Lower leg skin (tissue), 4 donors: ENCODE measurements around the gene RALGAPB. TPM values are rescaled to one million over a fixed set of nuclear protein-coding genes. Genes with fewer than 3 reads are reported as not detected.
"Not testable (repeated sequence)": the region's sequence is repeated elsewhere in the genome, so short reads cannot be mapped to it uniquely, and the experiment has no call there.

Source experiments
- DNase-seq, 2 donors: peaks; one replicate each; pipeline ENCODE4 v3.0.0-alpha.2; 2019; ENCODE audit warnings: low spot score in 2 of 2
- H3K4me3 ChIP-seq: fragments of 200-600 bp; sonication (generic); 2 replicates; pipeline ENCODE4 v1.5.1; 2017; ENCODE audit warnings: mild to moderate bottlenecking, low read depth; ENCODE audit not compliant: poor library complexity, severe bottlenecking
- CTCF ChIP-seq, 3 donors: fragments of 450-650 bp; IDR thresholded peaks; one replicate each; pipeline ENCODE4 v1.5.1; 2016; ENCODE audit warnings: antibody characterized with exemption in 3 of 3, mild to moderate bottlenecking in 3 of 3, moderate library complexity in 2 of 3
- POLR2A ChIP-seq, 2 donors: fragments of 450-650 bp; IDR thresholded peaks; one replicate each; pipeline ENCODE4 v1.6.1; 2016 to 2017; ENCODE audit warnings: antibody characterized with exemption in 2 of 2, mild to moderate bottlenecking in 1 of 2, moderate library complexity in 1 of 2
- WGBS, 2 donors: methylation state at CpG; one replicate each; pipeline ENCODE4 v1.1.5; 2018; 5-methylcytosine and 5-hydroxymethylcytosine counted together
- intact Hi-C: fragments of 100-400 bp; cut with DNase I; formaldehyde crosslinking; loops from one replicate; pipeline ENCODE4 v1.15.0; 2023; ENCODE audit warnings: low total_unique reads
- total RNA-seq, 4 donors: library from RNA; depleted of rRNA; stranded (reverse); fragments of >200 nt; gene quantifications; one replicate each; pipeline ENCODE4 v1.1.0, GENCODE V29; 2016

Gene RALGAPB
- total RNA-seq, 4 donors from 2014 or later, result 35.3 to 51.0 (median 41.5) TPM

GRCh38 chr20:38590676-38591473 lies 118.2 kb downstream of the RALGAPB start:
- WGBS, 2 donors, result 68 to 69% methylated on average over 17 to 18 of the region's 18 CpGs
- intact Hi-C loops, result no loop called here
- DNase-seq, result no peak
- H3K4me3 ChIP-seq, result no peak overlapping the region
- no peak for TF ChIP-seq POLR2A (IDR thresholded peaks at IDR 0.05)
- TF ChIP-seq CTCF (IDR thresholded peaks at IDR 0.05), result no peak

GRCh38 chr20:38591474-38592410 lies 119.1 kb downstream of the RALGAPB start:
- intact Hi-C loops, result no loop called here
- TF ChIP-seq CTCF (IDR thresholded peaks at IDR 0.05), result no peak
- TF ChIP-seq POLR2A (IDR thresholded peaks at IDR 0.05), result no peak
- WGBS, 2 donors, result 86 to 87% methylated on average over 21 of the region's 21 CpGs
- no peak for DNase-seq
- H3K4me3 ChIP-seq, result no peak overlapping the region

- DNase-seq, H3K4me3 ChIP-seq, intact Hi-C loops: not testable (repeated sequence)
- 66 to 82% methylated on average over 3 of the region's 3 CpGs for WGBS, 2 donors
Measured at GRCh38 chr20:38592411-38592790, 119.8 kb downstream of the RALGAPB start.

GRCh38 chr20:38594281-38594680 lies 121.6 kb downstream of the RALGAPB start:
- WGBS, 2 donors, result 81 to 89% methylated on average over 12 of the region's 12 CpGs
- intact Hi-C loops, H3K4me3 ChIP-seq, DNase-seq: not testable (repeated sequence)

- peak in 1 of 2 donors; percentile 72 for DNase-seq
- H3K4me3 ChIP-seq, intact Hi-C loops: not testable (repeated sequence)
- 79 to 85% methylated on average over 11 to 15 of the region's 15 CpGs for WGBS, 2 donors
Measured at GRCh38 chr20:38595886-38596285, 123.2 kb downstream of the RALGAPB start.

GRCh38 chr20:38599410-38599882 lies 126.8 kb downstream of the RALGAPB start:
- TF ChIP-seq POLR2A (IDR thresholded peaks at IDR 0.05) (no peak), CTCF (IDR thresholded peaks at IDR 0.05) (no peak)
- intact Hi-C loops, result no loop called here
- 51 to 53% methylated on average over 9 of the region's 9 CpGs for WGBS, 2 donors
- no peak overlapping the region for H3K4me3 ChIP-seq
- no peak for DNase-seq

GRCh38 chr20:38600057-38600456 lies 127.4 kb downstream of the RALGAPB start:
- no peak overlapping the region for H3K4me3 ChIP-seq
- 100% methylated on average over 1 of the region's 1 CpG for WGBS, 2 donors
- DNase-seq, result no peak
- TF ChIP-seq POLR2A (IDR thresholded peaks at IDR 0.05) (no peak), CTCF (IDR thresholded peaks at IDR 0.05) (no peak)
- intact Hi-C loops, result no loop called here
